22Rv1 (cell line): ENCODE data around the gene PINK1.

ENCODE experiments used
- CTCF ChIP-seq: fragments of 450-650 bp; IDR thresholded peaks from 2 replicates; pipeline ENCODE4 v1.5.1; 2017; ENCODE audit warnings: mild to moderate bottlenecking
- ZFX ChIP-seq: fragments of 450-650 bp; IDR thresholded peaks from 2 replicates; pipeline ENCODE4 v1.6.1; 2017; ENCODE audit warnings: antibody characterized with exemption, borderline replicate concordance

GRCh38 chr1:20700636-20701215 is 67.5 kb downstream of the PINK1 start:
- TF ChIP-seq CTCF (no peak), ZFX (no peak)
